Vagina (tissue), 2 donors: ENCODE results near the gene HIF1A. TPM values are rescaled to one million over a fixed set of nuclear protein-coding genes. Genes with fewer than 3 reads are reported as not detected.
A peak's percentile ranks its signal among the peaks of the same experiment; 100 is the strongest.

ENCODE experiments used
- DNase-seq, 2 donors: peaks; one replicate each; pipeline ENCODE4 v3.0.0-alpha.2; 2017; ENCODE audit errors: extremely low spot score in 2 of 2
- H3K27ac ChIP-seq: fragments of 200-600 bp; sonication (generic); one replicate; pipeline ENCODE4 v1.5.1; 2019
- H3K27me3 ChIP-seq: fragments of 200-600 bp; sonication (generic); one replicate; pipeline ENCODE4 v1.5.1; 2019
- H3K36me3 ChIP-seq, 2 donors: fragments of 200-600 bp; sonication (generic); one replicate each; pipeline ENCODE4 v1.5.1; 2017 to 2019
- H3K4me1 ChIP-seq: fragments of 200-600 bp; sonication (generic); one replicate; pipeline ENCODE4 v1.5.1; 2019
- H3K4me3 ChIP-seq, 2 donors: fragments of 200-600 bp; sonication (generic); 1 replicate in 1 of 2; 2 replicates in 1 of 2; pipeline ENCODE4 v1.5.1; 2016 to 2019
- H3K9me3 ChIP-seq: fragments of 200-600 bp; sonication (generic); one replicate; pipeline ENCODE4 v1.5.1; 2019
- POLR2A ChIP-seq, 2 donors: fragments of 450-650 bp; IDR thresholded peaks; one replicate each; pipeline ENCODE4 v1.6.1; 2017; ENCODE audit warnings: antibody characterized with exemption in 2 of 2, mild to moderate bottlenecking in 2 of 2, moderate library complexity in 2 of 2
- POLR2AphosphoS5 ChIP-seq, 2 donors: sonication (generic); formaldehyde crosslinking; IDR thresholded peaks; one replicate each; pipeline ENCODE4 v1.9.0; 2017; ENCODE audit warnings: antibody characterized with exemption in 2 of 2, mild to moderate bottlenecking in 2 of 2, low read depth in 1 of 2; ENCODE audit not compliant: insufficient read depth in 1 of 2
- intact Hi-C: fragments of 100-400 bp; cut with DNase I; formaldehyde crosslinking; loops from one replicate; pipeline ENCODE4 v1.15.1; 2023
- total RNA-seq: library from RNA; depleted of rRNA; stranded (reverse); fragments of >200 nt; gene quantifications from one replicate; pipeline ENCODE4 v1.2.3, GENCODE V29; 2016
- TF ChIP-seq, protein P1 (sequence below), 3 experiments: fragments of 450-650 bp in 2 of 3; fragments of 200-600 bp in 1 of 3; sonication (generic) in 1 of 3; IDR thresholded peaks; one replicate each; pipeline ENCODE4 v1.5.1; 2017 to 2019; ENCODE audit warnings: antibody characterized with exemption in 3 of 3, mild to moderate bottlenecking in 2 of 3, moderate library complexity in 2 of 3

Gene HIF1A
- total RNA-seq, 1 donor from 2014 or later, result 140 TPM

DNA sequence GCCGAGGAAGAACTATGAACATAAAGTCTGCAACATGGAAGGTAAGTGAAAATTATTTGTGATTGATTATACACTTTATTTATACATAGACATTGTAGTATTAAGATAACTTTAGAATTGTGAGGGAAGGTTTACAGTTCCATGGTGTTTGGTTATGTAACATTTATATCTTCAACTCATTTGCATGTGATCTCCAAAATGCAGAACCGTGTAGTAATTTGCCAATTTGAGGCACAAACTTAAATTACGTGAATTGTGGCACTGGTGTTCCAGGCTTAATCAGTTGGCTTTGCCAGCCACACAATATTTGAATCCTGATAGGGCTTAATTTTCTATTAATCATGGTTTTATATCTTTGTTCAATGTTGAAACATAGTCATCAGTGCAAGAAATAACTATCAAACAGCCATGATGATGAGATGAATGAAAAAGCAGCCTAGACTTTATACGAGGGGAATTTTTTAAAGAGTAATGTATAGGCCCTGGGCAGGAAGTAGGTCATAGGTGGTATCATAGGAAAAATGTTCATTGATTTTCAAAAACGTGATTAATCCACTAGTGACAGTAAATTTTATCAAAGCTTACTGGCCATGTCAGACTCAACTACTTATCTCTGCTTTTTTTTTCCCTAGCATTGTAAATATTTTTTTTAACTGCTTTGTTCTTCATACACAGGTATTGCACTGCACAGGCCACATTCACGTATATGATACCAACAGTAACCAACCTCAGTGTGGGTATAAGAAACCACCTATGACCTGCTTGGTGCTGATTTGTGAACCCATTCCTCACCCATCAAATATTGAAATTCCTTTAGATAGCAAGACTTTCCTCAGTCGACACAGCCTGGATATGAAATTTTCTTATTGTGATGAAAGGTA lies 31.7 kb downstream of the HIF1A start:
- TF ChIP-seq POLR2AphosphoS5 (IDR thresholded peaks at IDR 0.05; ENCODE audit: insufficient read depth in 1 of 2, low read depth in 1 of 2), result no peak
- no peak for TF ChIP-seq POLR2A (IDR thresholded peaks at IDR 0.05)
- TF ChIP-seq, protein P1, sequence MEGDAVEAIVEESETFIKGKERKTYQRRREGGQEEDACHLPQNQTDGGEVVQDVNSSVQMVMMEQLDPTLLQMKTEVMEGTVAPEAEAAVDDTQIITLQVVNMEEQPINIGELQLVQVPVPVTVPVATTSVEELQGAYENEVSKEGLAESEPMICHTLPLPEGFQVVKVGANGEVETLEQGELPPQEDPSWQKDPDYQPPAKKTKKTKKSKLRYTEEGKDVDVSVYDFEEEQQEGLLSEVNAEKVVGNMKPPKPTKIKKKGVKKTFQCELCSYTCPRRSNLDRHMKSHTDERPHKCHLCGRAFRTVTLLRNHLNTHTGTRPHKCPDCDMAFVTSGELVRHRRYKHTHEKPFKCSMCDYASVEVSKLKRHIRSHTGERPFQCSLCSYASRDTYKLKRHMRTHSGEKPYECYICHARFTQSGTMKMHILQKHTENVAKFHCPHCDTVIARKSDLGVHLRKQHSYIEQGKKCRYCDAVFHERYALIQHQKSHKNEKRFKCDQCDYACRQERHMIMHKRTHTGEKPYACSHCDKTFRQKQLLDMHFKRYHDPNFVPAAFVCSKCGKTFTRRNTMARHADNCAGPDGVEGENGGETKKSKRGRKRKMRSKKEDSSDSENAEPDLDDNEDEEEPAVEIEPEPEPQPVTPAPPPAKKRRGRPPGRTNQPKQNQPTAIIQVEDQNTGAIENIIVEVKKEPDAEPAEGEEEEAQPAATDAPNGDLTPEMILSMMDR (IDR thresholded peaks at IDR 0.05), result no peak
- no peak overlapping the region for H3K4me3 ChIP-seq
- intact Hi-C loops, result loop anchor here (5.0 kb wide), 1 partner anchor 260 kb away; no protein-coding TSS in a partner anchor
- no peaks in the 10 kb centered on the region for H3K27me3 ChIP-seq
- DNase-seq, result no peak
- no peaks in the 10 kb centered on the region for H3K4me1 ChIP-seq
- H3K36me3 ChIP-seq, result peaks cover 0 to 52% of the 10 kb centered on the region in 2 donors
- H3K27ac ChIP-seq, result no peak overlapping the region
- H3K9me3 ChIP-seq, result no peaks in the 10 kb centered on the region

DNA sequence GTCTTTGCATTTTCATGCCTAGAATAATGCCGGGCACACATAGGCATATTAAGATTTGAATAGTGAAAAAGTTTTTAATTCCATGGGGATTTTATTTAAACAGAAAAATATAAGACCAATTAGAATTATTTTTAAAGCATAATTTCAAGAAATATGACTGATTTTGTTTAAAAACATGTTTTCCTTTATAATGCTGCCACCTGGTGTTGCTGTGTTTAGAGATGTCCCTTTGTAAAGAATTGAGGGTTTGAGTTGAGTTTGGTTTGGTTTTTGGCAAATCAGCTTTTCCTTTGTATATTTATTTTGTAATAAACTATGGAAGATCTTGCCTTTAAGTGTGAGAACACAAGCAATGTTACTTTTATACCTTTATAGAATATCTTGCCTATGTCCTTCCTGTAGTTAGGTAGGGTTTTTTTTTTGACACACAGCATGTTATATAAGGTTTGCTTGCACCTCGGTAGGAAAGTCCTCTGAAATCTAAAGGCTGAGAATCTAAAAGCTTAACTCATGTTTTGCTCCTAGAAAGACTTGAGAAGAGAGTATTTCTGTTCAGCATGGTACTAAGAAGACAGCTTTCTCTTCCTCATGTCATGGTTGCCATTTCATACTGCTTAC lies 35.6 kb downstream of the HIF1A start:
- TF ChIP-seq POLR2AphosphoS5 (IDR thresholded peaks at IDR 0.05; ENCODE audit: insufficient read depth in 1 of 2, low read depth in 1 of 2), result no peak
- TF ChIP-seq, protein P1 (IDR thresholded peaks at IDR 0.05), result peak; percentile 55 to 75 (median 60)
- H3K27ac ChIP-seq, result no peak overlapping the region
- no peak overlapping the region for H3K4me3 ChIP-seq
- DNase-seq, result no peak
- no peaks in the 10 kb centered on the region for H3K27me3 ChIP-seq
- intact Hi-C loops, result no loop called here
- no peaks in the 10 kb centered on the region for H3K4me1 ChIP-seq
- peaks cover 3 to 68% of the 10 kb centered on the region in 2 donors for H3K36me3 ChIP-seq
- no peaks in the 10 kb centered on the region for H3K9me3 ChIP-seq

DNA sequence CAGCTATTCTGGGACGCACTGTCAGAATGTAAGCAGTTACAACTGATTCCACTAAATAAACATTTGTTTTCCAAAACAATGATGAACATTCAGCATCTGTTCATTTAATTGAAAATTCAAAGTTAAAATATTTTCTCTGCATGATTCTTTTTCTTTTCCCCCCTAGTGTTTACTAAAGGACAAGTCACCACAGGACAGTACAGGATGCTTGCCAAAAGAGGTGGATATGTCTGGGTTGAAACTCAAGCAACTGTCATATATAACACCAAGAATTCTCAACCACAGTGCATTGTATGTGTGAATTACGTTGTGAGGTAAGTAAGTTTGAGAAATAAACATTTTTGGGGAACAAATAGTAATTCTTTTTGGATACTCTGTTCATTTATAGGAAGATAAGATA lies 38.7 kb downstream of the HIF1A start:
- peaks cover 7 to 73% of the 10 kb centered on the region in 2 donors for H3K36me3 ChIP-seq
- intact Hi-C loops, result no loop called here
- H3K4me3 ChIP-seq, result no peak overlapping the region
- no peak overlapping the region for H3K27ac ChIP-seq
- no peak for DNase-seq
- no peaks in the 10 kb centered on the region for H3K9me3 ChIP-seq
- H3K4me1 ChIP-seq, result no peaks in the 10 kb centered on the region
- TF ChIP-seq POLR2AphosphoS5 (IDR thresholded peaks at IDR 0.05; ENCODE audit: insufficient read depth in 1 of 2, low read depth in 1 of 2) (no peak), POLR2A (IDR thresholded peaks at IDR 0.05) (no peak)
- TF ChIP-seq, protein P1 (IDR thresholded peaks at IDR 0.05), result no peak
- H3K27me3 ChIP-seq, result no peaks in the 10 kb centered on the region

DNA sequence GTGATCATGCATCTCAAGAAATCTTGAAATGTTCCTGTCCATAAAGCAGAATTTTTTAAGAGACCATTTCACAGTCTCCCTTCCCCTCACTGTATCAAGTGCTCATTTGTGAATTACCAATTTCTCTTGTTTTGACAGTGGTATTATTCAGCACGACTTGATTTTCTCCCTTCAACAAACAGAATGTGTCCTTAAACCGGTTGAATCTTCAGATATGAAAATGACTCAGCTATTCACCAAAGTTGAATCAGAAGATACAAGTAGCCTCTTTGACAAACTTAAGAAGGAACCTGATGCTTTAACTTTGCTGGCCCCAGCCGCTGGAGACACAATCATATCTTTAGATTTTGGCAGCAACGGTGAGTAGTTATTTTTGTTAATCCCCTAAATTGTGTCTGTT lies 41.4 kb downstream of the HIF1A start:
- intact Hi-C loops, result no loop called here
- Histone ChIP-seq H3K9me3 (no peaks in the 10 kb centered on the region), H3K4me1 (no peaks in the 10 kb centered on the region), H3K27me3 (no peaks in the 10 kb centered on the region), H3K27ac (no peak overlapping the region), H3K36me3 (peaks cover 11 to 82% of the 10 kb centered on the region in 2 donors), H3K4me3 (no peak overlapping the region)
- DNase-seq, result no peak
- TF ChIP-seq POLR2AphosphoS5 (IDR thresholded peaks at IDR 0.05; ENCODE audit: insufficient read depth in 1 of 2, low read depth in 1 of 2) (no peak), POLR2A (IDR thresholded peaks at IDR 0.05) (no peak)
- TF ChIP-seq, protein P1 (IDR thresholded peaks at IDR 0.05), result no peak

DNA sequence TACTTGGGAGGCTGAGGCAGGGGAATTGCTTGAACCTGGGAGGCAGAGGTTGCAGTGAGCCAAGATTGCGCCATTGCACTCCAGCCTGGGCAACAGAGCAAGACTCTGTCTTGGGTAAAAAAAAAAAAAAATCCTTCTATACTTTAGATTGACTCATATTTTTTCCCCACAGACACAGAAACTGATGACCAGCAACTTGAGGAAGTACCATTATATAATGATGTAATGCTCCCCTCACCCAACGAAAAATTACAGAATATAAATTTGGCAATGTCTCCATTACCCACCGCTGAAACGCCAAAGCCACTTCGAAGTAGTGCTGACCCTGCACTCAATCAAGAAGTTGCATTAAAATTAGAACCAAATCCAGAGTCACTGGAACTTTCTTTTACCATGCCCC lies 42.6 kb downstream of the HIF1A start:
- no peaks in the 10 kb centered on the region for H3K4me1 ChIP-seq
- no peak overlapping the region for H3K27ac ChIP-seq
- TF ChIP-seq POLR2AphosphoS5 (IDR thresholded peaks at IDR 0.05; ENCODE audit: insufficient read depth in 1 of 2, low read depth in 1 of 2) (no peak), POLR2A (IDR thresholded peaks at IDR 0.05) (no peak)
- TF ChIP-seq, protein P1 (IDR thresholded peaks at IDR 0.05), result no peak
- H3K27me3 ChIP-seq, result no peaks in the 10 kb centered on the region
- H3K36me3 ChIP-seq, result peaks cover 11 to 88% of the 10 kb centered on the region in 2 donors
- no peak overlapping the region for H3K4me3 ChIP-seq
- intact Hi-C loops, result no loop called here
- H3K9me3 ChIP-seq, result no peaks in the 10 kb centered on the region
- DNase-seq, result no peak
